Inferior parietal cortex (tissue), 1 donor: ENCODE measurements around the gene ATF6B.
"Not testable (repeated sequence)": the region's sequence is repeated elsewhere in the genome, so short reads cannot be mapped to it uniquely, and the experiment has no call there.

Experiments used
- DNase-seq: peaks from one replicate; pipeline ENCODE4 v3.0.0-alpha.2; 2016; ENCODE audit errors: extremely low spot score

The ATF6B gene

DNA sequence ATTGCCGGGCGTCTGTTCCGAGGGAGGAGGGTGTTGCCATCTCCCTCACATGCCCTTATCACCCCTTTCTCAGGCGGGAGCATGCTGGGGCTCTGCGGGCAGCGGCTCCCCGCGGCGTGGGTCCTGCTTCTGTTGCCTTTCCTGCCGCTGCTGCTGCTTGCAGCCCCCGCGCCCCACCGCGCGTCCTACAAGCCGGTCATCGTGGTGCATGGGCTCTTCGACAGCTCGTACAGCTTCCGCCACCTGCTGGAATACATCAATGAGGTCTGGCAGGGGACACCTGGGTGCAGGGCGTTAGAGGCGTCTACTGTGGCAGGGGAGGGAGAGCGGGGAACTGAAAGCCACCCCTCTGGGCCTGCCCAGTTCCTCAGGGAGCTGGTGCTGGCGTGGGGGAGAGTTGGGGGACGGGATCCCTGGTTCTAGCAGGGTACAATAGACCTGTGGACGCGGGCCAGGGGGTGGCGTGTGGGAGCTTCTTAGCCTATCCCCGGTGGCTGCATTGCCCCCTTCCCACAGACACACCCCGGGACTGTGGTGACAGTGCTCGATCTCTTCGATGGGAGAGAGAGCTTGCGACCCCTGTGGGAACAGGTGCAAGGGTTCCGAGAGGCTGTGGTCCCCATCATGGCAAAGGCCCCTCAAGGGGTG lies 26.6 kb upstream of the ATF6B start:
- DNase-seq = peak; percentile 47

DNA sequence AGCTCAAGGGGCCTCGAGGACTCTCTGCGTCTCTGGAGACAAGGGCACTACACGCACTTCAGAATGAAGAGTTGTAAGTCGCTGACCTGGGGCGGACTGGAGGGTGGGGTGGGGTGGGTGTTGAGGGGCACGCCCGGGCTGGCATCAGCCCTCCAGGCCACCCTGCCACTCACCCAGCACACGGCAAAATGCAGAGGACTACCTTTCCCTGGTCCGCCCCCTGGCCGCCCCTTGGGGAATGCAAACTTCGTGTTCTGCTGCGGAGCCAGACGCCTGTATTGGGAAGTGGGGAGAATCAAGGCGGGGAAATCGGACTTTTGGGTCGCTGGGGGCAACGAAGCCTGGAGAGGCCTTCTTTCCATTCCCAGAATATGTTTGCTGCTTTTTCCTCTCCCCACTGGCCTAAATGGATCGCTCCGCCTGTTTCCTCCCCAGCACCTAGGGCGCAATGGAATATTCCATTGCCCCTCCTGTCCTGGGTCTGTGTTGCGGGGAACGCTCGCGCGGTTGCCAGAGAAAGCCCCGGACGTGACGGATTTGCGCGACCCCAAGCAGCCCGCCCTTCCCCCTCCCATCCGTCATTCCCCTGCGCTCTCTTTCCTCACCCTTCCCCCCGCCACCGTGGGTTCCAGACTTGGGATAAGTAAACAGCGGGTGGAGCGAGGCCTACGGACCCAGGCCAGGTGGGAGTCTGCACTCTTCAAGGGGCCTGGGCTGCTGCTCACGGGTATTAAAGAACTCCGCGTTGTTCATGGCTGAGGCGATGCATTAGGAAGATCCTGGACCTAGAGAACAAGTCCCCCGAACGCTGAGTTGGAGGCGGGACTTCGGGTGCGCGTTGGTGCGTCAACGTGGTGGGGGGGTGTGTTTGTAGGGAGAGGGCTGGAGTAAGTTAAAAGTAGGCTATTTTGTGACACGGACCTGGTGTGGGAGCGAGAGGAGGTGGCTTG lies 25.8 kb upstream of the ATF6B start, which contains the start of gene PPT2:
PPT2 (plus strand) TSS at position 578 of the 950 bp plus-strand sequence. CDS start 454 bp downstream, outside the sequence.
- peak; percentile 88 for DNase-seq

DNA sequence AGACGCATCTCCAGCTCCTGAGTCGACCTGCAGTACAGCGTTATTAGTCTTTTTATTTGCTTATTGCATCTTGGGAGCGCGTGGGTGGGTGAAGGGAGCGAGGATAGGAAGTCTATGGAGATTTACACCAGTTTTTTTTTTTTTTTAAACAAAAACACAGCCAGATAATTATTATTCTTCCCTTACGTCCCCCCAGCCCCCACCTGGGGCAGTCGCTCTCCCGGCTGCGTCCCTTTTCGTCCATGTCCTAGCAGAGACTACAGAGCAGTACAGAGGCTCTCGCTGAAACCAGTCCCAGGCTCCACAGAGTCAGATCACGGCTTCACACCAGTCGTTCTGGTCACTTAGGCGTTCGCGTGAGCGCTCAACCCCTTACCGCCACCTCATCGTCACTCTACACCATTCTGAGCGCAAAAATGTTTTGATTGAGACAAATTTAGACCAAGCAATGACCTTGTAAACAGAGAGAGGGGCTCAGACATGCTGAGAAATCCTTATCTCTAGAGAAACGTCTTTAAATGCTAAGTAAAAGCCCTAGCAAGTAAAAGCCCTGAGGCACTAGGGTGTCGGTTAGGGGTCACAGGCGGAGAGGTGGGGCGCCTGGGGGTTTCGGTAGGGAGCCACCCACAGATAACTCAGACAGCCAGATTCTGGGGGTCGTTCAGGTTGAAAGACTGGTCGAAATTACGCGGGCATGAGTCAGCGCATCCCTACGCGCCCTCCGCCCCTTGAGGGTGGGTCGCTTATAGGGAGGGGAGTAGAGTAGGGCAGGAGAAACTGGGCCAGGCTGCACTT lies 24.9 kb upstream of the ATF6B start:
- peak; percentile 47 for DNase-seq

DNA sequence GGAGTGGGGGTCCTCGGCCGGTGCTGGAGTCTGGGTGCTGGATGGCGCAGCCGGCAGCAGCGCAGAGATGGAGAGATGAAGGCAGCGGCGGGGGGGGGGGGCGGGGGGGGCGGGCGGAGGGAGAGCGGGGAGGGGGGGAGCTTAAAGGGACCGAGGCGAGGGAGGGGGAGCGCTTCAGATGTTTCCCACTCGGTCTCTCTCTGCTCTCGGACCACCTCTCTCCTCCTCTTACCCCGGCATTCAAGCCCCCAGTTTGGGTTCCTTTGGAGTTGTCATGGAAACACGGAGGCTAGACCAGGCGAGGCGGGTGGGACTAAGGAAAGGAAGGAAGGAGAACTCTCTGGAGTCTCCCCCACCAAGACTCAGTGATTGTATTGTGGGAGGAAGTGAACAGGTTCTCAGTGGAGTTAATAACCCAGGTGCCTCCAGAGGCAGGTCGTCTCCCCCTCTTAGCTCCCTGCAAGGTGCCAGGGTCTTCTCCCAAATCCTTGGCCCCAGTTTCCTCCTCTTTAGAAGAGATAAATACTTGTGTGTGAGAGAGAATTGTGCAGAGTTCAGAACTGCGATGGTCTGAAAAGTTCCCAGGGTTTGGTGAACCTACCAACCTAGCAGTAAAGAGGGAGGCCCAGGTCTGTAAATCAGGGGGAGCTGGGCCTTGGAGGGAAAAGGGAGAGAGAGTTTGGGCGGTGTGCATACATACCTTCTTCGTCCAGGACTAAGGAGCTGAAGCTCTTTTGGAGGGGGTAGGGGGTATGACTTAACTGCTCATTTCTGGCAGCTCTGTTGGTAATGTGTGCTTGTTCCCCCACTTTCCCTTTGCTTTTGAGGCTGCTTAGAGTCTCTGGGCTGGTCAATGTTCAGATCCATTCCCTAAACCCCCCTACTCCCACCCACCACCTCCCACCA lies 24.1 kb upstream of the ATF6B start, which contains the start of gene PRRT1:
PRRT1 (minus strand) TSS at position 77 of the 906 bp plus-strand sequence. CDS start 112 bp downstream, outside the sequence.
- DNase-seq = peak; percentile 42

DNA sequence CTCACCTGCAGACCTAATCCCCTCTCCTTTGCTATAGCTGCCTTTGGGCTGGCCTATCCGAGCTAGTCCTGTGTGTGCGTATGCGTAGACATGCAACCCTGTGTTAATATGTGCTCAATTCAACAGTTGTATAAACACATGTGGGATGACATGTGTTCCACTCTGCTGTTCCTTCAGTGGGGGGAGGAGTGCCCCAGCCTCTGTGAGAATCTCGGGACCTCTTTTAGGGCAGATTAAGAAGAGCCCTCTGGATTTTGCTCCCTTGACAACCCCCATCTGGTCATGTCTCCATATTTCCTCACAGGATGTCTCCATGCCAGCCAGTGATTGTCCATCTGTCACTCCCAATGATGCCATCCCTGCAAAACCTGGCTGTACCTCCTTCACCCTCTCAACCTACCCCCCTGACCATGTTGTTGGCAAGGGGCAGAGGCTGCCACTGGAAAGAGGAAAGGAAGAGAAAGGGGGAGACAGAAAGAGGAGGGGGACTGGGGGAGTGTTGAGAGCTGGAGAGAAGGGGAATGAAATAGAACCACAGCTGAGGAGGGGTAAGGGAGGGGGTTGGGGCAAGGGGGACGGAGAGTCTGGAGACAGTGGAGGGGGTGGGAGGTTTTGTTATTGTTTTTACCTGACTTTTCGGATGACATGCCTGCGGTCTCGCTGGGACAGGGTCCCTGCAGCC lies 23.3 kb upstream of the ATF6B start:
- no peak for DNase-seq

DNA sequence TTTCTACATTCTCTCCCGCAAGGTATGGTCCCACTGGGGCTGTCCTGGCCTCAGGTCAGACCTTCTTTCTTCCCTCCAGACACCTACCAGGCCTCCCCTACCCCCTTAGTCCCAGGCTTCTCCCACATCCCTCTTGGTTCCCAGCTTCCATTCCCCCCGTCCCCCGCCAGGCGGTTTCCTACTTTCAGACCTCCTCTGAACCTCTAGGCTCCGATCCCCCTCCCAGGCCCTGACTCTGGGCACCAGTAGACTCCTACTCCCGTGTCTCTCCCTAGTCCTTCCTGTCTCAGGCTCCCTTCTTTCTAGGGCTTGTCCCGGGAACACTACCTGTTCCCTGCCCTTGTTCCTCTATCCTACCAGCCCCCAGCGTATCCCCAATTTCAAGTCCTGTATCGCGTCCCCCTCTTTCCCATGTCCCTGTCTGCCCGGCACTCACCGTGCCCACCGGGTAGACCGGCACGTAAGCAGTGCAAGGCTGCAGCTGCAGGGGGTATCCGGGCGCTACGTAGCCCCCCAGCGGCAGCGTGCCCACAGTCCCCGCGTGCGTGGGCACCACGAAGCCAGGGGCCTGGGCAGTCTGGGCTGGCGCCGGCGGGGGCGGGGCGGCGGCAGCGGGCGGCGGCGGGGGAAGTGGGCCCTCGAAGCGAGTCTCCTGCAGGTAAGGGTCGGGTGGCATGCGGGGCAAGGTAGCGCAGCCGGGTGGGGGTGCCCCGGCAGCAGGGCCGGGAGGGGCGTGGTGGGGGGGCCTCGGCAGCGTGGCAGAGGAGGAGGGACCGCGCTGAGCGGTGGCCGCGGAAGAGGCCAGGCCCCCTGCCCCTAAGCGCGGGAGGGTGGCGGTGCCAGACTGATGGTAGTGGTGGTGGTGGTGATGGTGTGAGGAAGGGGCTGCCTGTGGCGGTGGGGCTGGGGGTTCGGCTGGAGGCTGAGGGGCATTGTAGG lies 22.2 kb upstream of the ATF6B start:
- no peak for DNase-seq

DNA sequence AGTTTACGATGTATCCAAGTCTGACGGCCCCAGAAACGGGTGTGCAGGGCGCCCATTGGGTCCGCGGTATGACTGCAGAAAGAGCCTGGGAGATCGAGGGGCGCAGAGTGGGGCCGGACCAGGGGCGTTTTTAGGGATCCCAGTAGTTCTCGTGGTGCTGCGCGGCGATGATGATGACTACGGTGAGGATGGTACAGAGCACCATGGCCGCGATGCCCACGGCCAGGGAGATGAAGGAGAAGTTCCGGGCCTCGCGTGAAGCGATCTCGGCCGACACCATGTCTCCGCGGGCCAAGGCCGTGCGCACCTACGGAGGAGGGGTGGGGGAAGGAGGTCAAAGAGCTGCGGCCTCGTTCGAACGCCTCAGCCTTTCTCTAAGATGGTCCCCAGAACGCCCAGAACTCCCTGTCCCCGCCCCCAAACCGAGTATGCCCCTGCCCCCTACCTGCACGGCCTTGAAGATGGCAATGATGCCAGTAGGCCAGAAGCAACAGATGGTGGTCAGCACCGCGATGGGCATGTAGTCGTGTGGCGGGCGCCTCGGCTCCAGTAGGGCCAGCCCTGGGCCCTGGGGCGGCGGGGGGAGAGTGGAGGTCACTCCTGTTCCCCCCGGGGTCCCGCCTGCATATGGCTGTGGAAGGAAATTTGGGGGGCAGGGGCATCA lies 21.2 kb upstream of the ATF6B start:
- DNase-seq = no peak

DNA sequence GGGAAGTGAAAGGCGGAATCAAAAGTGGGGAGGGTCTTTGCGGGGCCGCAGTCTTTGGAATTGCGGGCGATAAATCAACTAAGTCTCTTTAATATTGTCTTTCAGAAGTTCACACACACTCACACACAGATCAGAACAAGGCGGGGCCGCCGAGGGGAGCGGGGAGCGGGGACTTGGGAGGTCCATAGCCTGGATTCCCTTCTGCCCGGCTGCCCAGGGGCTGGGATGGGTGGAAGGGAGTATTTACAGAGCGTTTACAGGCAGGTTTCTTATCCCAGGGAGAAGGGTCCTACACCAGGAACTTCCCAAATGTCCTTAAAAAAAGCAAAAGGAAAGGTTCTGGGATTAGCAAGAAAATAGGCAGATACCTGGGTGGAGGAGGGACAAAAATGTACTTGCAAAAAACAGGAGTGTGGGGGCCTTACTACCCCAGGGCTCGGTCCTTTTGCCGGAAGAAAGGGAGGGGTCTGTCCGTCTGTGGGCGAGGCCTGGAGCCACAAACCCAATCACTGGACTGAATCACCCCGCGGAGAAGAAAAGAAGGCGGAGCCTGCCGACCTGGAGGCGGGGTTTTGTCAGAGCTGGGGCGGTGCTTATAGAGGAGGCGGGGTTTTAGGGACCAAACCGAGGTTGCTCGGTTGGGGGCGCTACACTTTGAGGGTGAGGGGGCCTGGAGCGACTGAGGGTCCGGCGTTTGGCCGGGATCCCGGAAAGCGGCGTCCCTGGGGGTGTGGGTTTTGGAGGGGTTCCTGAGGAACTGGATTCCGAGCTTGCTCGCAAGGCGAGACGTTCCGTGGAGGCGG lies 20.4 kb upstream of the ATF6B start:
- DNase-seq = no peak

DNA sequence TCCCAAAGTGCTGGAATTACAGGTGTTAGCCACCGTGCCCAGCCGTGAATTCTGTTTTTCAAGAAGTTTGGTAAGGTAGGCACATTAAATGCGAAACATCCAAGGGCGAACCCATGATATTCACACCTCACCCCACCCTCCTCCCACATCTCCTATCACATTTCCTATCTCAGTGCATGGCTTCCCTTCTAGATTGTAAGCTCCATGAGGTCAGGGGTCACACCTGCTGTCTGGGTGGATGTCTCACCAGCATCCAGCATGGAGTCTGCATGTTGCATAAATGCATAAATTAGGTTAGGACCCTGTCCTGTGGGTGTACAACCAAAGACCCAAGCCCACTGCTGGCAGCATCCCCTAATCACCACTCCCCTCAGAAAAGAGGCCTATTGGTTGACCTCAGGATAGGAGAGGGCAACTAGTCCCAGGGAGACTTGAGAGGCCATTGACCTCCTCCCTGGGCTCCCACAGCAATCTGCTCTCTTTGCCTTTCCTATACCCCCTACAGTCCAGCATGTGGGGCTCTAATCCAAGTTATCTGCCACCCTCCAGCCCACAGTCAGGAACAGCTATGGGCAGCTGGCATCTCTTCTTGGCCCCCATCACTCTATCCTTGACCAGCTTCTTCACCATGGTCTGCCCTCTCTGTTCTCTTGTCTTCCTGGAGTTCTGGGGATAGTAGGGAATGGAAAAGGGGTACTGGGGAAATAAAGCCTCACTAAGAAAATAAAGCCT lies 19.5 kb upstream of the ATF6B start:
- no peak for DNase-seq

DNA sequence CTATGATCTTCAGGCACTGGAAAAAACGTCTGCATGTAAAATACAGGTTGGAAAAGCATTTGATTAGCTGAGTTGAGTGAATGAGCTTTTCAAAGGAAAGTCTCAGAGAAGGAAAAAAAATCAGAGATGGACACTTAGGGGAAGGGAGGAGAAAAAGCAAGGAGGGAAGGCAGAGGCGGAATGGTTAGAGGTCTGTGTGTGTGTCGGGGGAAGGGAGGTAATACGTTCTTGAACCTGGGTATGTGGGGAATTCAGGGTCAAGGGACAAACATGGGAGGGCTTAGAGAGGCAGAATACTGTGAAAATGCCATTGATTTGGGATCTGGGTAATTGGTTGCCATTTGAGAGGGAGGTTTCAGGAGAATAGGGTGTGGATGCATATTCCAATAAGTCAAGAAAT lies 18.6 kb upstream of the ATF6B start:
- no peak for DNase-seq

DNA sequence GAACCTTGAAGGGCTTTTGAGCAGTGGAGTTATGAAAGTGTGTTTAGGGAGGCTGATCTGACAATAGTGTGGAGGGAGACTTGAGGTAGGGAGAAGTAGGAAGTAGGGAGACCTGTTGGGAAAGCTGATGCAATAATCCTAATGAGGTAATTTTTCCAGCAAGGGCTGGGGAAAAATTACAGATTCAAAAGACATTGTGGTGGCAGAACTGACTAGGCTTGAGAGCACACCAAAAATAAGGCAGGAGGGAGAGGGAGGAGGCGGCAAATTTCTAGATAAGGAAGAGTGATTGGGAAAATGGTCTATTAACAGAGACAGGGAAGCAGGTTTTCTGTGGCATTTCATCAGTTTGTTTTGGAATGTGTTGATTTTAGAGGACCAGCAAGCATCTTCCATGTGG lies 18.2 kb upstream of the ATF6B start:
- no peak for DNase-seq

DNA sequence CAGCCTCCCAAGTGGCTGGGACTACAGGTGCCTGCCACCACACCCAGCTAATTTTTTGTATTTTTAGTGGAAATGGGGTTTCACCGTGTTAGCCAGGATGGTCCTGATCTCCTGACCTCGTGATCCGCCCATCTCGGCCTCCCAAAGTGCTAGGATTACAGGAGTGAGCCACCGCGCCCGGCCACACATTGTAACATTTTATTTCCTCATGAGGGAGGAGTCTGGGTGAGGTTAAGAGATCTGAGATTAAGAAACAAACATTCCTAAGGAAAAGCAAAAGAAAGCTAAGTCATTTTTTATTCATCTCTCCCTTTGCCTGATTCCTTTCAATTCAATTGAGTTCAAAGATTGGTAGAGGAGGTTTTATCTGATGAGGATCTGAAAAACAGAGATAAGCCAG lies 16.2 kb upstream of the ATF6B start:
- DNase-seq = not testable (repeated sequence)

DNA sequence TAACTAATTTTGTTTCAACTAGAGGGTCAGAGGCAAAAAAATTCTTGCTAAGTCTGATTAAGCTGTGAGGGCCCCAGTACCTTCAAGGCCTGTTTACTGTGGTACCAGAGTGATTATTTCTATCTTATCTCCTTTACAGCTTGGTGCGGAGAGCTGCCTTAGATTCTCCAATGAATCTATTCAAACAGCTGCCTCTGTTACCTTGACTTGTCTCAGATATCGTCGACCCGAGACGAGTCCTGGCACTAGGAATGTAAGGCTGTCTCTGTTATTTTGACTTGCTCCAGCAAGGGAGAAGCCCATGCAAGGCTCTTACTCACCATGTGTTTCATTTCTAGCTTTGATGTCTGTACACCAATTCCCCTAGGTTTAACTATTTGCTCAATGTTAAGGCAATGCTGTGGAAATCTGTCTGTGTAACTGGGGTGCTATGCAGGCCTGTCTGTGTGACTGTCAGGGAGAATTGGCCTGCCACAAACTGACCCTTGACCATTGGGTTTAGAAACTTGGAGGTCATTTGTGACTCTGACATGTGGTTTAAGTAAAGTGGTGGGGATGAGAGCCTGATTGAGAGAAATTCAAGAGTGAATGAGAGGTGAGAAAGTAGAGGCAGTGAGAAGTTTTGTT lies 12.5 kb upstream of the ATF6B start:
- no peak for DNase-seq

DNA sequence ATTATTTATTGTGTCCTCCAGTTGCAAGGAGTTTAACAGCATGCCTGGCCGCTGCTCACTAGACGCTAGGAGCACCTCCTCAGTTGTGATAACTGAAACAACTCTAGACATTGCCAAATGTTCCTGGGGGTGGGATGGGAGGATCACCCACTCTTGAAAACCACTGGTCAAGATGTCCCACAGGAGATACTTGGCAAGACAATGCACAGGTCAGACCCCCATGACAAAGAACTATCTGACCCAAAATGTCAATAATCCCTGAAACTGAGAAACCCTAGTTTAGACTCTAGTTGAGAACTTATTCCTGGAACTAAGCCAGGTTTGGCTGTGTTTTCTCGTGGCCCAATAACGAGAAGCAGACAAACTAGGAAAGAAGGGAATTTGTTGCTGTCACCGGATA lies 11.5 kb upstream of the ATF6B start:
- no peak for DNase-seq

DNA sequence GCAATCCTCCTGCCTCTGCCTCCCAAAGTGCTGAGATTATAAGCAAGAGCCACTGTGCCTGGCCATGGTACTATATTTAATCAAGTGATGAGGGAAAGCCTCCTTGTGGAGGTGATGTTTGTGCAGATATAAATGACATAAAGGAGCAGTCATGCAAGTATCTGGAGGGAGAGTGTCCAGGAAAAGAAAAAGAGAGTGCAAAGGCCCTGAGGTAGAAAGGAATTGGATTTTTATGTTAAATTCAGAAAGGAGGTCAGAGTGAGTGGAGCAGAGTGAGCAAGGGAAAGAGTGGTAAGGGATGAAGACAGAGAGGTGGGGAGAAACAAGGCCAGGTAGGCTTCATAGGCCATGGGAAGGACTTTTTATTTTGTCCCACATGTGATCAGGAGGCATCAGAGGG lies 9.4 kb upstream of the ATF6B start:
- DNase-seq = no peak

DNA sequence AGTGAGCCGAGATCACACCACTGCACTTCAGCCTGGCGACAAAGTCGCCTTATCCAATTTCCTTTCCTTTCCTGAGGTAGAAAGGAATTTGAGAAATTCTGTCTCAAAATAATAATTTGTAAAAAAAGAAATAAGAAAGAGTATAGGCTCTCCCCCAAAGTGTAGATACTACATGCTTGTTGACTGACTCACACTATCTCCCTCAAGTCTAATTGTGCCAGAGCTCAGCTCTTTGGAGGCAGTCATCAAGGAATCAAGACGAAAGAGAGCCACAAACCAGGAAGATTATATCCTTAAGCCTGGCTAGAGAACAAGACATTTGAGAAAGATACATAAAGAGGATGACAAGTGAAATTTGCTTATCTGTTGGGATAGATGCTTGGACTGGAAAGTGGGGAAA lies 5.7 kb upstream of the ATF6B start:
- DNase-seq = no peak

DNA sequence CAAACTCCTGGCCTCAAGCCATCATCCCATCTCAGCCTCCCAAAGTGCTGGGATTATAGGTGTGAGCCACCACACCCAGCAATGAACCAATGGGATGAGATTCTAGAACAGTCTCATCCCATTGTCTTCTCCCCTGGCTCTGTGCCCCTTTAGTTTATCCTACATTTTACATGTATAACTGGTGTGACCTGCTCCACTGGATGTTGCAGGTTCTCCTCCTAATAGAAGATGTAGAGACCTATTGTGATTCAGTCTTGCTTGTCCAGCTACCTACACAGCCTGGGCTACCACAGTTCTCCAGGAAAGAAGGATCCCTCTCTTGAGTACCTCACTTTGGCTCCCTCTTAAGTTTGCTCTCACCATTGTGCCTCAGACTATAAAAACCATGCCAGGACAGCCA lies 4.1 kb upstream of the ATF6B start:
- no peak for DNase-seq
